ENCODE measurements around the gene GULP1.

GRCh38 chr2:188474316-188474715 lies 182.6 kb downstream of the GULP1 start:
- TF ChIP-seq SPI1 (IDR thresholded peaks at IDR 0.05; ENCODE audit: low read depth, low read length) (no peak), POLR2A (IDR thresholded peaks at IDR 0.05; ENCODE audit: low read depth, low read length) (no peak), POLR2AphosphoS5 (IDR thresholded peaks at IDR 0.05; ENCODE audit: low read depth, low read length) (no peak), TAF1 (IDR thresholded peaks at IDR 0.05; ENCODE audit: low read depth, low read length) (no peak), PAX5 (IDR thresholded peaks at IDR 0.05; ENCODE audit: insufficient read depth, low read length, severe bottlenecking) (no peak), POU2F2 (IDR thresholded peaks at IDR 0.05; ENCODE audit: low read depth, low read length) (no peak)

All from GM12891 (cell line).